CD4-positive, alpha-beta memory T cell (primary cell): ENCODE data around the gene KLRC1. TPM values are rescaled to one million over a fixed set of nuclear protein-coding genes. Genes with fewer than 3 reads are reported as not detected.
"Not testable (repeated sequence)": the region's sequence is repeated elsewhere in the genome, so short reads cannot be mapped to it uniquely, and the experiment has no call there.

ENCODE experiments used
- CTCF ChIA-PET: fragments of 350-600 bp; sonication (Branson Sonifier 250); formaldehyde crosslinking; loops from one replicate; lab custom pipeline; 2021; ENCODE audit warnings: inconsistent platforms; ENCODE audit not compliant: partially characterized antibody; lab: Charles Lee
- POLR2A ChIA-PET: fragments of 350-600 bp; sonication (Branson Sonifier 250); formaldehyde crosslinking; loops from one replicate; lab custom pipeline; 2021; ENCODE audit not compliant: partially characterized antibody; lab: Charles Lee
- DNase-seq, 5 donors: peaks; one replicate each; pipeline versions ENCODE4 v3.0.0 to v3.0.0-alpha.2; 2020 to 2022; ENCODE audit warnings: mixed read lengths in 1 of 5
- H3K27ac ChIP-seq: one replicate; pipeline ENCODE4 v1.7.0; 2013; ENCODE audit warnings: low read depth, low read length
- H3K27me3 ChIP-seq: 2 replicates; pipeline ENCODE4 v1.7.0; 2013; ENCODE audit warnings: mild to moderate bottlenecking, low read length, moderate library complexity; ENCODE audit not compliant: insufficient read depth
- H3K36me3 ChIP-seq: 2 replicates; pipeline ENCODE4 v1.7.0; 2013; ENCODE audit warnings: mild to moderate bottlenecking, low read length, moderate library complexity; ENCODE audit not compliant: insufficient read depth
- H3K4me1 ChIP-seq: 2 replicates; pipeline ENCODE4 v1.7.0; 2013; ENCODE audit warnings: mild to moderate bottlenecking, low read length, moderate library complexity; ENCODE audit not compliant: insufficient read depth
- H3K4me3 ChIP-seq, 2 donors: one replicate each; pipeline ENCODE4 v1.7.0; 2013; ENCODE audit warnings: low read length in 2 of 2, mild to moderate bottlenecking in 1 of 2
- H3K9me3 ChIP-seq, 2 donors: one replicate each; pipeline ENCODE4 v1.7.0; 2013; ENCODE audit warnings: low read length in 2 of 2, control low read depth in 1 of 2; ENCODE audit not compliant: control insufficient read depth in 1 of 2
- H3K27ac Mint-ChIP-seq, 7 donors: one replicate each; pipeline ENCODE4 v1.8.0; 2020 to 2021; ENCODE audit warnings: mixed read lengths in 7 of 7, mild to moderate bottlenecking in 6 of 7, inconsistent platforms in 3 of 7, moderate library complexity in 3 of 7
- H3K27me3 Mint-ChIP-seq, 2 donors: one replicate each; pipeline ENCODE4 v1.8.0; 2020 to 2021; ENCODE audit warnings: mixed read lengths in 2 of 2
- H3K36me3 Mint-ChIP-seq, 2 donors: one replicate each; pipeline ENCODE4 v1.8.0; 2020 to 2021; ENCODE audit warnings: mixed read lengths in 2 of 2, inconsistent platforms in 1 of 2, mild to moderate bottlenecking in 1 of 2
- H3K4me1 Mint-ChIP-seq, 4 donors: one replicate each; pipeline ENCODE4 v1.8.0; 2020 to 2021; ENCODE audit warnings: mixed read lengths in 4 of 4, mild to moderate bottlenecking in 1 of 4
- H3K4me3 Mint-ChIP-seq, 8 donors: one replicate each; pipeline ENCODE4 v1.8.0; 2020 to 2021; ENCODE audit warnings: mixed read lengths in 8 of 8, mild to moderate bottlenecking in 7 of 8, moderate library complexity in 6 of 8, inconsistent platforms in 3 of 8
- H3K9me3 Mint-ChIP-seq, 8 donors: one replicate each; pipeline ENCODE4 v1.8.0; 2020 to 2021; ENCODE audit warnings: mixed read lengths in 8 of 8, mild to moderate bottlenecking in 5 of 8, inconsistent platforms in 3 of 8, moderate library complexity in 1 of 8
- intact Hi-C: fragments of 100-400 bp; cut with micrococcal nuclease; formaldehyde crosslinking; loops from one replicate; pipeline ENCODE4 v1.15.1; 2023
- polyA plus RNA-seq, 2 donors: library from polyadenylated mRNA; unstranded; fragments of 300-500 nt; fragmentation: Illumina TruSeq; gene quantifications; one replicate each; pipeline ENCODE4 v1.2.3, GENCODE V29; 2021
- total RNA-seq, 2 experiments: library from RNA; stranded (reverse); gene quantifications; one replicate each; pipeline ENCODE4 v1.2.3, GENCODE V29; 2021

The KLRC1 gene
- total and polyA plus RNA-seq, 4 experiments from 2014 or later, result not detected

- H3K4me3 ChIP-seq, result no peak overlapping the region
- Mint-ChIP-seq H3K27ac (no peak overlapping the region), H3K4me1 (no peaks in the 10 kb centered on the region), H3K4me3 (no peak overlapping the region), H3K27me3 (peaks cover 23 to 24% of the 10 kb centered on the region in 2 donors), H3K36me3 (no peaks in the 10 kb centered on the region), H3K9me3 (no peaks in the 10 kb centered on the region)
- ChIA-PET CTCF (no interaction called here), POLR2A (no interaction called here)
- intact Hi-C loops, result no loop called here
- DNase-seq, result no peak
- H3K4me1 ChIP-seq, result no peaks in the 10 kb centered on the region
- H3K27me3 ChIP-seq, result no peaks in the 10 kb centered on the region
- no peaks in the 10 kb centered on the region for H3K9me3 ChIP-seq
- H3K27ac ChIP-seq, result no peak overlapping the region
- no peaks in the 10 kb centered on the region for H3K36me3 ChIP-seq
Measured at GRCh38 chr12:10398168-10398567, 55.0 kb downstream of the KLRC1 start.

DNA sequence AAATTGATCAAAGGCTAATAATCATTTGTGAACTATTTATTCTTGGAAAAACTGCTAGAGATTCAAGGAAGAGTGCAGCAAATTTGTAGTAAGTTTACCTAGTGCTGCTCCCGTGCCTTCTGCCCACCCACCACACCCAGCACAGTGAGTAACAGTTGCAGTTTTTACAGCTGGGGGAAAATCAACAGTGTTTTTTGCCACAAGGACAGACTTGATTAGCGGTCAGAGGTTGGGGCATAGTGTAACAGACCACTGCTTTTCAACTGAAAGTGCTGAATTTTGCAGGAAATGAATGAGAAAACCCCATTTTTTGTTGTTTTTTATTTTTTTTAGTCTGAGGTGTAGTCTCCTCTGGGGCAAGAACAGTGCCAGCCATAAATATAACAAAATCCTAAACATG is 55.9 kb downstream of the KLRC1 start:
- intact Hi-C loops, result no loop called here
- DNase-seq, result no peak
- H3K27me3 ChIP-seq, result no peaks in the 10 kb centered on the region
- H3K36me3 ChIP-seq, result no peaks in the 10 kb centered on the region
- no peak overlapping the region for H3K4me3 ChIP-seq
- Mint-ChIP-seq H3K27me3 (peaks cover 20 to 27% of the 10 kb centered on the region in 2 donors), H3K36me3 (no peaks in the 10 kb centered on the region), H3K4me3 (no peak overlapping the region), H3K27ac (no peak overlapping the region), H3K4me1 (no peaks in the 10 kb centered on the region), H3K9me3 (no peaks in the 10 kb centered on the region)
- POLR2A ChIA-PET, result no interaction called here
- no peaks in the 10 kb centered on the region for H3K4me1 ChIP-seq
- CTCF ChIA-PET, result no interaction called here
- no peak overlapping the region for H3K27ac ChIP-seq
- no peaks in the 10 kb centered on the region for H3K9me3 ChIP-seq

DNA sequence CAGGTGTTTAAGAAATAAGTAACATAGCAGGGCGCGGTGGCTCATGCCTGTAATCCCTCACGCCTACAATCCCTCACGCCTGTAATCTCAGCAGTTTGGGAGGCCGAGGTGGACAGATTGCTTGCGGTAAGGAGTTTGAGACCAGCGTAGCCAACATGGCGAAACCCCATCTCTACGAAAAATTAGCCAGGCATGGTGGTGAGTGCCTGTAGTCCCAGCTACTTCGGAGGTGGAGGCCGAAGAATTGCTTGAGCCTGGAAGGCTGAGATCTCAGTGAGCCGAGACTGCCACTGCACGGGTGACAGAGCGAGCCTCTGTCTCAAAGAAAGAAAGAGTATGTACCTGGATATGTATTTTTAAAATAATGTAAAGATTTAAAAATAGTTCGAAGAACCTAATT is 57.0 kb downstream of the KLRC1 start:
- CTCF ChIA-PET, H3K4me3 ChIP-seq, DNase-seq, intact Hi-C loops, H3K27ac Mint-ChIP-seq, H3K36me3 ChIP-seq, H3K4me1 Mint-ChIP-seq, H3K4me3 Mint-ChIP-seq, H3K9me3 Mint-ChIP-seq, POLR2A ChIA-PET, H3K9me3 ChIP-seq, H3K27ac ChIP-seq, H3K4me1 ChIP-seq, H3K27me3 ChIP-seq, H3K36me3 Mint-ChIP-seq: not testable (repeated sequence)
- peaks cover 19 to 25% of the 10 kb centered on the region in 2 donors for H3K27me3 Mint-ChIP-seq

Other genes starting within 250 kb of the KLRC1 start
- 10 to 100 TPM; 35.3 to 36.3 TPM for gene GABARAPL1, start 240.5 kb downstream of the KLRC1 start, total RNA-seq
- 10 to 100 TPM; 12.8 to 16.2 TPM for gene GABARAPL1, start 240.5 kb downstream of the KLRC1 start, polyA plus RNA-seq
- under 1 TPM; 0.64 to 0.79 TPM for gene KLRD1, start 145.5 kb downstream of the KLRC1 start, total RNA-seq
- gene KLRD1, start 145.5 kb downstream of the KLRC1 start, polyA plus RNA-seq, result 1 to 10 TPM in 1 of 2 donors, under 1 TPM in 1; 0.50 to 2.6 TPM
- gene KLRK1, start 63.3 kb downstream of the KLRC1 start, total RNA-seq, result 1 to 10 TPM; 1.3 to 1.4 TPM
- 1 to 10 TPM; 1.4 to 1.9 TPM for gene KLRK1, start 63.3 kb downstream of the KLRC1 start, polyA plus RNA-seq
- gene KLRC4, start 43.6 kb downstream of the KLRC1 start, total RNA-seq, result not detected
- gene KLRC4, start 43.6 kb downstream of the KLRC1 start, polyA plus RNA-seq, result not detected
- gene KLRC3, start 32.8 kb downstream of the KLRC1 start, total RNA-seq, result not detected
- not detected for gene KLRC3, start 32.8 kb downstream of the KLRC1 start, polyA plus RNA-seq
- not detected for gene KLRC2, start 17.4 kb downstream of the KLRC1 start, total RNA-seq
- not detected for gene KLRC2, start 17.4 kb downstream of the KLRC1 start, polyA plus RNA-seq
- gene EIF2S3B, start 52.5 kb upstream of the KLRC1 start, total RNA-seq, result 1 to 10 TPM; 1.3 to 1.4 TPM
- under 1 TPM; 0.36 to 0.46 TPM for gene EIF2S3B, start 52.5 kb upstream of the KLRC1 start, polyA plus RNA-seq
- 10 to 100 TPM; 19.3 to 22.0 TPM for gene MAGOHB, start 160.2 kb upstream of the KLRC1 start, total RNA-seq
- gene MAGOHB, start 160.2 kb upstream of the KLRC1 start, polyA plus RNA-seq, result 10 to 100 TPM; 50.0 to 58.2 TPM
- gene STYK1, start 220.7 kb upstream of the KLRC1 start, total RNA-seq, result not detected
- not detected for gene STYK1, start 220.7 kb upstream of the KLRC1 start, polyA plus RNA-seq